Mononuclear cell (primary cell): ENCODE results near the gene HIPK2. TPM values are rescaled to one million over a fixed set of nuclear protein-coding genes. Genes with fewer than 3 reads are reported as not detected.

Source experiments
- H3K27me3 ChIP-seq: 2 replicates; pipeline ENCODE4 v1.6.0; 2011; ENCODE audit warnings: low read length, control low read depth; ENCODE audit not compliant: insufficient read depth
- H3K4me1 ChIP-seq: 2 replicates; pipeline ENCODE4 v1.5.1; 2011; ENCODE audit warnings: mild to moderate bottlenecking, low read length, control low read depth; ENCODE audit not compliant: insufficient read depth
- H3K4me3 ChIP-seq: 2 replicates; pipeline ENCODE4 v1.5.1; 2011; ENCODE audit warnings: mild to moderate bottlenecking, low read length, moderate library complexity
- H3K9me3 ChIP-seq: 2 replicates; pipeline ENCODE4 v1.5.1; 2011; ENCODE audit warnings: low read depth, mild to moderate bottlenecking, control low read depth, low read length
- total RNA-seq: library from RNA; depleted of rRNA; stranded (reverse); fragments of >200 nt; gene quantifications from one replicate; pipeline ENCODE4 v1.2.3, GENCODE V29; 2012

Gene HIPK2
- total RNA-seq, 1 donor, result 14.2 TPM

GRCh38 chr7:139750459-139751095 is 27.2 kb downstream of the HIPK2 start:
- H3K4me3 ChIP-seq, result no peak overlapping the region
- peaks cover 37% of the 10 kb centered on the region for H3K4me1 ChIP-seq
- no peaks in the 10 kb centered on the region for H3K9me3 ChIP-seq
- no peaks in the 10 kb centered on the region for H3K27me3 ChIP-seq

- Histone ChIP-seq H3K4me3 (no peak overlapping the region), H3K9me3 (no peaks in the 10 kb centered on the region), H3K4me1 (peaks cover 38% of the 10 kb centered on the region), H3K27me3 (no peaks in the 10 kb centered on the region)
Measured at GRCh38 chr7:139749545-139749944, 28.3 kb downstream of the HIPK2 start.

GRCh38 chr7:139748941-139749340 is 28.9 kb downstream of the HIPK2 start:
- H3K27me3 ChIP-seq, result no peaks in the 10 kb centered on the region
- no peaks in the 10 kb centered on the region for H3K9me3 ChIP-seq
- H3K4me1 ChIP-seq, result peaks cover 38% of the 10 kb centered on the region
- no peak overlapping the region for H3K4me3 ChIP-seq

GRCh38 chr7:139748373-139748765 is 29.4 kb downstream of the HIPK2 start:
- Histone ChIP-seq H3K4me1 (peaks cover 41% of the 10 kb centered on the region), H3K4me3 (no peak overlapping the region), H3K27me3 (no peaks in the 10 kb centered on the region), H3K9me3 (no peaks in the 10 kb centered on the region)

- Histone ChIP-seq H3K27me3 (no peaks in the 10 kb centered on the region), H3K4me3 (no peak overlapping the region), H3K4me1 (peaks cover 42% of the 10 kb centered on the region), H3K9me3 (no peaks in the 10 kb centered on the region)
Measured at GRCh38 chr7:139747662-139748372, 30.0 kb downstream of the HIPK2 start.

GRCh38 chr7:139746652-139747051 is 31.1 kb downstream of the HIPK2 start:
- Histone ChIP-seq H3K4me3 (no peak overlapping the region), H3K9me3 (no peaks in the 10 kb centered on the region), H3K27me3 (no peaks in the 10 kb centered on the region), H3K4me1 (peaks cover 38% of the 10 kb centered on the region)

- no peaks in the 10 kb centered on the region for H3K27me3 ChIP-seq
- H3K4me3 ChIP-seq, result no peak overlapping the region
- peaks cover 38% of the 10 kb centered on the region for H3K4me1 ChIP-seq
- H3K9me3 ChIP-seq, result no peaks in the 10 kb centered on the region
Measured at GRCh38 chr7:139745678-139746143, 32.1 kb downstream of the HIPK2 start.

- Histone ChIP-seq H3K4me3 (no peak overlapping the region), H3K27me3 (no peaks in the 10 kb centered on the region), H3K9me3 (no peaks in the 10 kb centered on the region), H3K4me1 (peaks cover 41% of the 10 kb centered on the region)
Measured at GRCh38 chr7:139744768-139745677, 32.8 kb downstream of the HIPK2 start.

- Histone ChIP-seq H3K4me1 (peaks cover 39% of the 10 kb centered on the region), H3K9me3 (no peaks in the 10 kb centered on the region), H3K4me3 (no peak overlapping the region), H3K27me3 (no peaks in the 10 kb centered on the region)
Measured at GRCh38 chr7:139743967-139744767, 33.6 kb downstream of the HIPK2 start.

- Histone ChIP-seq H3K4me1 (peaks cover 39% of the 10 kb centered on the region), H3K9me3 (no peaks in the 10 kb centered on the region), H3K27me3 (no peaks in the 10 kb centered on the region), H3K4me3 (no peak overlapping the region)
Measured at GRCh38 chr7:139743267-139743966, 34.4 kb downstream of the HIPK2 start.

- peaks cover 49% of the 10 kb centered on the region for H3K4me1 ChIP-seq
- no peaks in the 10 kb centered on the region for H3K27me3 ChIP-seq
- H3K9me3 ChIP-seq, result no peaks in the 10 kb centered on the region
- H3K4me3 ChIP-seq, result no peak overlapping the region
Measured at GRCh38 chr7:139741789-139742344, 35.9 kb downstream of the HIPK2 start.

- Histone ChIP-seq H3K4me1 (peaks cover 50% of the 10 kb centered on the region), H3K4me3 (no peak overlapping the region), H3K9me3 (no peaks in the 10 kb centered on the region), H3K27me3 (no peaks in the 10 kb centered on the region)
Measured at GRCh38 chr7:139741239-139741638, 36.6 kb downstream of the HIPK2 start.

- H3K4me3 ChIP-seq, result no peak overlapping the region
- H3K9me3 ChIP-seq, result no peaks in the 10 kb centered on the region
- H3K4me1 ChIP-seq, result peaks cover 50% of the 10 kb centered on the region
- no peaks in the 10 kb centered on the region for H3K27me3 ChIP-seq
Measured at GRCh38 chr7:139739863-139740597, 37.8 kb downstream of the HIPK2 start.
